GM12891 (cell line): ENCODE measurements around the gene CCDC12.
A peak's percentile ranks its signal among the peaks of the same experiment; 100 is the strongest.

ENCODE experiments used
- POLR2A ChIP-seq: IDR thresholded peaks from 2 replicates; pipeline ENCODE4 v1.6.1; 2011; ENCODE audit warnings: low read depth, low read length, control low read depth
- POLR2AphosphoS5 ChIP-seq: IDR thresholded peaks from 2 replicates; pipeline ENCODE4 v1.6.1; 2011; ENCODE audit warnings: low read depth, low read length, control low read depth

DNA sequence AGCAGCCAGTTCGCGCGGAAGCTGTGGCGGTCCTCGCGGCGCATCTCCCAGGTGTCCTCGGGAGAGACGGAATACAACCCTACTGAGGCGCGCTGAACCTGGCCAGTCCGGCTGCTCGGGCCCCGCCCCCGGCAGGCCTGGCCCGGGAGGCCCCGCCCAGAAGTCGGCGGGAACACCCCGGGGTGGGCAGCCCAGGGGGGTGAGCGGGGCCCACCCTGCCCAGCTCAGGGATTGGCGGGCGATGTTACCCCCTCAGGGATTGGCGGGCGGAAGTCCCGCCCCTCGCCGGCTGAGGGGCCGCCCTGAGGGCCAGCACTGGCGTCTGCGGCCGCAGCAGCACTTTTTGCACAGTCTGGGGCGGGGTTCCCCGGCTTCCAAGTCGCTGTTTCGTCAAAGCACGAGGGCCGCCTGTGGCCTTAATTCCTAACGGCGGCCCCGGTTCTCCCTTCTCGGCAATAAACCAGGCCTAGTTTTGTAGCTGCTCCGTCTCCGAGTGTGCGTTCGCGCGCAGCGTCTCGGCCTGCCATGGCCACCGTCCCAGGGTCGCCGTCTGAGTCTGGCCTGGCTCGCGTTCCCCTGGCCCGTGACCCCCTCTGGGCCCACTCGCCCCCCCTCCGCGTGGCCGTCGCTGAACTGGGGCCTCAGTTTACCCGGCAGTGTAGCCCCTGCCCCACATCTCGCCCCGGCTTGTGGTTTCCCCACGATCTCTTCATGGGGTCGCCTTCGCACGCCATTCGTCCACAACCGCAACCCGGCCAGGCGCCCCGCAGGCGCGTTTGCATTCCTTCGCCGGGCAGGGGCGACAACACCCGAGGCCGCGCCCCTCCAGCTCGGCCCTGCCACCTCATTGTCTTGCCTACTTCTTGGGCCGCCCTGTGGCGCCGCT lies 32.9 kb upstream of the CCDC12 start:
- TF ChIP-seq POLR2A (no peak), POLR2AphosphoS5 (peak; percentile 55)
